ENCODE data around the gene IGFL3.
"Not testable (repeated sequence)": the region's sequence is repeated elsewhere in the genome, so short reads cannot be mapped to it uniquely, and the experiment has no call there.

The IGFL3 gene

GRCh38 chr19:46118136-46118535 is 6.4 kb downstream of the IGFL3 start:
- DNase-seq, result no peak

GRCh38 chr19:46116121-46116520 is 8.4 kb downstream of the IGFL3 start:
- DNase-seq, result no peak

GRCh38 chr19:46115396-46116106 is 8.9 kb downstream of the IGFL3 start:
- no peak for DNase-seq

- DNase-seq, result no peak
Measured at GRCh38 chr19:46113726-46114125, 10.8 kb downstream of the IGFL3 start.

- no peak for DNase-seq
Measured at GRCh38 chr19:46112527-46112926, 12.0 kb downstream of the IGFL3 start.

GRCh38 chr19:46111376-46111775 is 13.1 kb downstream of the IGFL3 start:
- DNase-seq, result no peak

- DNase-seq, result no peak
Measured at GRCh38 chr19:46109876-46110275, 14.6 kb downstream of the IGFL3 start.

- no peak for DNase-seq
Measured at GRCh38 chr19:46107371-46107770, 17.1 kb downstream of the IGFL3 start.

- DNase-seq, result not testable (repeated sequence)
Measured at GRCh38 chr19:46102333-46102732, 22.2 kb downstream of the IGFL3 start.

- no peak for DNase-seq
Measured at GRCh38 chr19:46101293-46101692, 23.2 kb downstream of the IGFL3 start.

GRCh38 chr19:46100344-46100743 is 24.1 kb downstream of the IGFL3 start:
- DNase-seq, result no peak

GRCh38 chr19:46090444-46090843 is 34.0 kb downstream of the IGFL3 start:
- no peak for DNase-seq

- DNase-seq, result no peak
Measured at GRCh38 chr19:46089432-46089831, 35.1 kb downstream of the IGFL3 start.

- DNase-seq, result no peak
Measured at GRCh38 chr19:46088101-46088500, 36.4 kb downstream of the IGFL3 start.

- no peak for DNase-seq
Measured at GRCh38 chr19:46085888-46086287, 38.6 kb downstream of the IGFL3 start.

- DNase-seq, result no peak
Measured at GRCh38 chr19:46082728-46083050, 41.8 kb downstream of the IGFL3 start.

GRCh38 chr19:46081928-46082727 is 42.4 kb downstream of the IGFL3 start:
- DNase-seq, result peak; percentile 38 to 42

GRCh38 chr19:46080561-46080960 is 43.9 kb downstream of the IGFL3 start:
- DNase-seq, result no peak

- no peak for DNase-seq
Measured at GRCh38 chr19:46079576-46079975, 44.9 kb downstream of the IGFL3 start.

- DNase-seq, result peak; percentile 5 to 14
Measured at GRCh38 chr19:46078573-46079332, 45.7 kb downstream of the IGFL3 start.

GRCh38 chr19:46077815-46078167 is 46.7 kb downstream of the IGFL3 start:
- DNase-seq, result no peak

GRCh38 chr19:46076951-46077814 is 47.3 kb downstream of the IGFL3 start:
- peak; percentile 44 for DNase-seq
